Activated CD4-positive, alpha-beta T cell treated with anti-CD3 and anti-CD28 coated beads, Interleukin-2, amount 10 ng/mL, durations not matched to agents 24 days and 14 days (primary cell): ENCODE results near the gene GOT1. TPM values are rescaled to one million over a fixed set of nuclear protein-coding genes. Genes with fewer than 3 reads are reported as not detected.
A peak's percentile ranks its signal among the peaks of the same experiment; 100 is the strongest.

Experiments
- DNase-seq: peaks from one replicate; pipeline ENCODE4 v3.0.0; 2022
- H3K27ac Mint-ChIP-seq: one replicate; pipeline ENCODE4 v1.8.0; 2022; ENCODE audit warnings: mild to moderate bottlenecking, mixed read lengths
- H3K27me3 Mint-ChIP-seq: one replicate; pipeline ENCODE4 v1.8.0; 2022; ENCODE audit warnings: mixed read lengths
- H3K36me3 Mint-ChIP-seq: one replicate; pipeline ENCODE4 v1.8.0; 2022; ENCODE audit warnings: low read depth, mild to moderate bottlenecking, mixed read lengths
- H3K4me1 Mint-ChIP-seq: one replicate; pipeline ENCODE4 v1.8.0; 2021; ENCODE audit warnings: mixed read lengths
- H3K4me3 Mint-ChIP-seq: one replicate; pipeline ENCODE4 v1.8.0; 2022; ENCODE audit warnings: mild to moderate bottlenecking, moderate library complexity, mixed read lengths
- H3K9me3 Mint-ChIP-seq: one replicate; pipeline ENCODE4 v1.8.0; 2021; ENCODE audit warnings: mixed read lengths
- intact Hi-C: fragments of 100-400 bp; cut with micrococcal nuclease; formaldehyde crosslinking; loops from one replicate; pipeline ENCODE4 v1.15.1; 2023
- total RNA-seq: library from RNA; stranded (reverse); gene quantifications from 2 replicates; pipeline ENCODE4 v1.2.3, GENCODE V29; 2022

The GOT1 gene
- total RNA-seq, 1 donor from 2014 or later = 37.2 TPM

DNA sequence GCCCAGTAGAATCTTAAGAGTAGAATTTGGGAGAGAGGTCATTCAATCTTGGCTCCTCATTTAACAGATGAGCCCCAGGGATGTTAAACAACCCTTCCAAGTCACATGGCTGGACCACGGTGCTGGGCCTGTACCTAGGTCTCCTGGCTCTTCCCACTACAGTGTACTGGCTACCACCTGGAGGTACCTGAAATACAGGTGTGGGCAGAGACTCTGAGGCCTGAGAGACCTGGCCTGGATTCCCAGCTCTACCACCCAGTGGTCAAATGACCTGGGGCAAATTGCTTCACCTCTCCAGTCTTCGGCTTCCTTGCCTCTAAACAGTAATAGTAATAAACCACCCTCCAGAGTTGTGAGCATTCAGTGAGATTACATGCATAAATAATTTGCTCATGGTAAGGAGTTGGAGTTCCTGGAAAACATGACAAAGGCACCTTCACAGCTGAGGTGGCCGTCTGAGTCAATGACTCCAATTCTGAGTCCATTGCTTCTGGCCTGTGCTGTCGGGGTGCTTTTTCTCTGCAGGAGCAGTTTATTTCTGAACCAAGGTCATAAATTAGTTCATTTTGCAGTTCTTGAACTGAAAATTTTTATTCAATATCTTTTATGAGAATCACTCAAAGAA is 2.7 kb downstream of the GOT1 start:
- Mint-ChIP-seq H3K4me3 (no peak overlapping the region), H3K9me3 (no peaks in the 10 kb centered on the region), H3K4me1 (peaks cover 24% of the 10 kb centered on the region), H3K36me3 (peaks cover 8% of the 10 kb centered on the region), H3K27me3 (no peaks in the 10 kb centered on the region), H3K27ac (no peak overlapping the region)
- intact Hi-C loops = no loop called here
- no peak for DNase-seq

GRCh38 chr10:99426689-99427088 is 3.7 kb downstream of the GOT1 start:
- no peak for DNase-seq
- H3K9me3 Mint-ChIP-seq = no peaks in the 10 kb centered on the region
- peaks cover 19% of the 10 kb centered on the region for H3K4me1 Mint-ChIP-seq
- H3K36me3 Mint-ChIP-seq = peaks cover 5% of the 10 kb centered on the region
- intact Hi-C loops = no loop called here
- H3K27ac Mint-ChIP-seq = no peak overlapping the region
- H3K27me3 Mint-ChIP-seq = no peaks in the 10 kb centered on the region
- H3K4me3 Mint-ChIP-seq = no peak overlapping the region

DNA sequence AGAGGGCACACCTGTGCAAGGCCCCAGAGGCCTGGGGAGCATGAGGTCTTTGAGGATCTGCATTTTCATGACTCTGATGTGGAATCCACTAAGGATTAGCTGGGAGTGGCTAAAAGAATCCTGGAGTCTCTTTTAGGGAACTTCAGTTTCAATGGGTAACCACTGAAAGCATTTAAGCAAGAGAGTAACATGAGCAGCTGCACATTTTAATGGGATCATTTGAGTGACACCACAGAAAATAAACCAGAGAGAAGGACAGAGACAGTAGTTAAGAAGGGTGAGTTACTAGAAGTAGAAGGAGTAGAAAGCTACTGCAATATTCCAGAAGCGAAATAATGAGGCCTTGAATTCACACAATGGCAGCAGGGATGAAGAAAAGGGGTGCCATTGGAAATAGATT is 5.2 kb downstream of the GOT1 start:
- Mint-ChIP-seq H3K36me3 (peaks cover 8% of the 10 kb centered on the region), H3K27me3 (no peaks in the 10 kb centered on the region), H3K9me3 (no peaks in the 10 kb centered on the region), H3K27ac (no peak overlapping the region), H3K4me3 (no peak overlapping the region), H3K4me1 (peaks cover 22% of the 10 kb centered on the region)
- DNase-seq = no peak
- intact Hi-C loops = no loop called here

- Mint-ChIP-seq H3K4me3 (no peak overlapping the region), H3K4me1 (peaks cover 20% of the 10 kb centered on the region), H3K9me3 (no peaks in the 10 kb centered on the region), H3K27me3 (no peaks in the 10 kb centered on the region), H3K27ac (no peak overlapping the region), H3K36me3 (peaks cover 13% of the 10 kb centered on the region)
- DNase-seq = no peak
- intact Hi-C loops = no loop called here
Observed at GRCh38 chr10:99424656-99425055, 5.8 kb downstream of the GOT1 start.

DNA sequence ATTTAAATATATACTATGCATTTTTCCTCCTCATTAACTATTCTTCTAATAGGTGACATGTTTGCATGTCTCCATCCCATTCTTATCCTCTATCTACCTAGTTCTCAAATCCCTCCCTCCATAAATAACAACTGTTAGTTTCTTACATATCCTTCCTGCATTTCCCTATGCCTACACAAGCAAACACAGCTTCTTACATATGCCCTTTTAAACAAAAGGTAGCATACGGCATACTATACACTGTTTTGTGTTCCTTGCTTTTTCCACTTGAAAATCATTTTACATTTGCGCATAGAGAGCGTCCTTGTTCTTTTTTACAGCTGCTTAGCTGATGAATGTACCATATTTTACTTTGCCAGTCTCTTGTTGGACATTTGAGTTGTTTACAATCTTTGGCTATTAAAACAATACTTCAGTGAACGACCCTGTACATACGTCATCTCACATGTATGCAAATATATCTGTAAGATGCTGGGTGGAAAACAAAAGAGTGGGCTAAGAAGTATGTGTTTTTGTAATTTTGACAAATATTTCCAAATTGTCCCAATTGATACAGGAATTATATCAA is 7.8 kb downstream of the GOT1 start:
- Mint-ChIP-seq H3K4me3 (no peak overlapping the region), H3K36me3 (peaks cover 28% of the 10 kb centered on the region), H3K4me1 (peaks cover 8% of the 10 kb centered on the region), H3K27ac (no peak overlapping the region), H3K9me3 (no peaks in the 10 kb centered on the region), H3K27me3 (no peaks in the 10 kb centered on the region)
- intact Hi-C loops = no loop called here
- DNase-seq = no peak

- H3K27ac Mint-ChIP-seq = no peak overlapping the region
- no peak overlapping the region for H3K4me3 Mint-ChIP-seq
- no peaks in the 10 kb centered on the region for H3K9me3 Mint-ChIP-seq
- H3K27me3 Mint-ChIP-seq = no peaks in the 10 kb centered on the region
- intact Hi-C loops = no loop called here
- peaks cover 34% of the 10 kb centered on the region for H3K36me3 Mint-ChIP-seq
- peaks cover 8% of the 10 kb centered on the region for H3K4me1 Mint-ChIP-seq
- no peak for DNase-seq
Observed at GRCh38 chr10:99421233-99421739, 9.1 kb downstream of the GOT1 start.

DNA sequence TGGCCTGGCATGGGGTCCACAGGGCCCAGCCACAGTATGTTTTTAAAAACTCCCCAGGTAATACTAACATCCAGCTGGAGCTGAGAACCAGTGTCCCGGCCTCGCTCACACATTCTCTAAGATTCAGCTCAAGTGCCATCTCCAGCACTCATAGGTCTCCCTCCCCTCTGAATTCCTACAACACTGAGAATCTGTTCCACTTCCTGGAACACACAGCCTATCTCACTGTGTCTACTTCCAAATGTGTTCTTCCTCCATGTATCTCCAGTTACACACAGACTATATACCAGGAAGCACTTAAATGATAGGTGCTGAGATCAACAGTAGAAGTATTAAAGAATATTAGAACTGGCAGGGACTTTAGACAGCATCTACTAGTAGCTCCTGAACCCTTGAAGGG is 10.7 kb downstream of the GOT1 start:
- no peaks in the 10 kb centered on the region for H3K9me3 Mint-ChIP-seq
- no peaks in the 10 kb centered on the region for H3K27me3 Mint-ChIP-seq
- no peak overlapping the region for H3K27ac Mint-ChIP-seq
- H3K4me1 Mint-ChIP-seq = peaks cover 10% of the 10 kb centered on the region
- no peak overlapping the region for H3K4me3 Mint-ChIP-seq
- no peak for DNase-seq
- H3K36me3 Mint-ChIP-seq = peaks cover 35% of the 10 kb centered on the region
- intact Hi-C loops = no loop called here

DNA sequence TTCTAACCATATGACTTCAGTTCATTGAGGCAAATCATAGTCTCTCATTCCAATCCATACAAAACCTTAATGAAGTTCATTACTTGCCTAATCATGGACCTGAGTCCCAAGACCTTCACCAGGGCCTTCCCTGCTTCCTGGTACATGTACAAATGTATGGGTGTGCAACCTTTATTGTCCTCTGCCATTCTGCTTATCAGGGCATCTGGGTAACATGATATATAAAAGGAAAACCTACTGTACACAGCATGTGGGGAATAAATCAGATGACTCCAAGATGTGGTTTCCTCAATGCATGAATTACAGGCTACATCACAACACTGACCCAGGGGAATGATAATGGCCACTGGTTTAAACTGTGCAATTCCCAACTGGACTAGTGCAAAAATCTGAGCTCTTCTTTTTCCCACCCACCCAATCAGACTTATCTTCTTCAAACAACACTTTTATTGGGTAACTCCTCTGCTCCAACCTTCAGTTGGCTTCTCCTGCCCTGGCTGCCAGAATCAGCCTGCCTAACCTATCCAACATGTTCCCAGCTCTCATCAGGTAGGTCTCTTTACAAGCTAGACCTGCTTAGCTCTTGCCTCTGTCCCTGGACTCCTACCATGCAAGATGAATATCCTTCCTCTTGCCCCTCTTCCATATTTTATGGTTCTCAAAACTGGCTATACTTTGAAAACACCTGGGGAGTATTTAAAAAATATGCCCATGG is 11.4 kb downstream of the GOT1 start:
- Mint-ChIP-seq H3K27ac (no peak overlapping the region), H3K36me3 (peaks cover 33% of the 10 kb centered on the region), H3K27me3 (no peaks in the 10 kb centered on the region), H3K9me3 (no peaks in the 10 kb centered on the region), H3K4me3 (no peak overlapping the region), H3K4me1 (peaks cover 14% of the 10 kb centered on the region)
- DNase-seq = no peak
- intact Hi-C loops = no loop called here

- Mint-ChIP-seq H3K9me3 (no peaks in the 10 kb centered on the region), H3K4me1 (peaks cover 11% of the 10 kb centered on the region), H3K36me3 (peaks cover 11% of the 10 kb centered on the region), H3K4me3 (no peak overlapping the region), H3K27me3 (no peaks in the 10 kb centered on the region), H3K27ac (peak overlapping the region; percentile 6)
- no peak for DNase-seq
- intact Hi-C loops = no loop called here
Observed at GRCh38 chr10:99412099-99412498, 18.3 kb downstream of the GOT1 start.

DNA sequence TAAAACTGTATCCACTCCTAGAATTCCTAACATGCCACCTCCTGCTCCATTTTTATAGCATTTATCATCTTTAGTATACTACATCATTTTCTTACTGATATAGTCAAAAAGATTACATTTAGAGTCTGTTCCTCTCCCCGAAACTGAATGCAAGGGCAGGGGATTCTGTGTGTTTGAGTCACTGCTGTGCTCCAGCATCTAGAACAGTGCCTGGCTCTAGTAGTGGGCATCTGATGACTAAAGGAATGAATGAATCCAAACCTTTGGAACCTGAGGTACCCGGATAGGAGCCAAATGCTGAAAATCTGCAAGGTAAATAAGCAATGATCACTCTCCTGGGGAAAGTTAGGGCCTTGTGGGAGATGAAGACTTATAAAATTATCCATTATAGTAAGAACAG is 18.9 kb downstream of the GOT1 start:
- H3K27ac Mint-ChIP-seq = no peak overlapping the region
- H3K9me3 Mint-ChIP-seq = no peaks in the 10 kb centered on the region
- intact Hi-C loops = no loop called here
- H3K36me3 Mint-ChIP-seq = peaks cover 11% of the 10 kb centered on the region
- DNase-seq = no peak
- no peak overlapping the region for H3K4me3 Mint-ChIP-seq
- peaks cover 11% of the 10 kb centered on the region for H3K4me1 Mint-ChIP-seq
- H3K27me3 Mint-ChIP-seq = no peaks in the 10 kb centered on the region

GRCh38 chr10:99410876-99411275 is 19.5 kb downstream of the GOT1 start:
- H3K27ac Mint-ChIP-seq = no peak overlapping the region
- no peak for DNase-seq
- peaks cover 9% of the 10 kb centered on the region for H3K4me1 Mint-ChIP-seq
- H3K36me3 Mint-ChIP-seq = peaks cover 9% of the 10 kb centered on the region
- no peaks in the 10 kb centered on the region for H3K27me3 Mint-ChIP-seq
- no peaks in the 10 kb centered on the region for H3K9me3 Mint-ChIP-seq
- no peak overlapping the region for H3K4me3 Mint-ChIP-seq
- intact Hi-C loops = no loop called here

- Mint-ChIP-seq H3K9me3 (no peaks in the 10 kb centered on the region), H3K27ac (no peak overlapping the region), H3K27me3 (no peaks in the 10 kb centered on the region), H3K4me3 (no peak overlapping the region), H3K36me3 (peaks cover 10% of the 10 kb centered on the region), H3K4me1 (peaks cover 9% of the 10 kb centered on the region)
- intact Hi-C loops = no loop called here
- DNase-seq = no peak
Observed at GRCh38 chr10:99410146-99410545, 20.3 kb downstream of the GOT1 start.

- Mint-ChIP-seq H3K9me3 (no peaks in the 10 kb centered on the region), H3K4me1 (peaks cover 3% of the 10 kb centered on the region), H3K36me3 (peaks cover 22% of the 10 kb centered on the region), H3K27me3 (no peaks in the 10 kb centered on the region), H3K4me3 (no peak overlapping the region), H3K27ac (no peak overlapping the region)
- DNase-seq = no peak
- intact Hi-C loops = no loop called here
Observed at GRCh38 chr10:99406149-99406548, 24.3 kb downstream of the GOT1 start.

DNA sequence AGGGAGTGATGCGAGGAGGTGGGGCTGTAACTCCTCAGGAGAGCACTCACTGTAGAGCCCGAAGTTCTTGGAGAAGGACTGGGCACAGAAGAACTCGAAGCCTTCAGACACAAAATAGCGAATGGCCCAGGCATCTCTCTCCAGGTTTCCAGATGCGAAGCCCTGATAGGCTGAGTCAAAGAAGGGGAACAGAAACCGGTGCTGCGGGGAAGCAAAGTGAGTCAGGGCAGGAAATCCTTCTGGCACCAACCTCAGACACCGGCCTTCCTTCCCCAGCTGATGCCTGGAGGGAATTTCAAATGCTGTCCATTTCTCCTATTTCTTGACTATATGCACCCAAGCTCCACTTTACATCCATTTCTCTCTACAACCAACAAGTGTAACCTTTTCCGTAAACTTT is 26.8 kb downstream of the GOT1 start:
- intact Hi-C loops = no loop called here
- Mint-ChIP-seq H3K4me3 (no peak overlapping the region), H3K27me3 (no peaks in the 10 kb centered on the region), H3K27ac (no peak overlapping the region), H3K4me1 (no peaks in the 10 kb centered on the region), H3K36me3 (peaks cover 22% of the 10 kb centered on the region), H3K9me3 (no peaks in the 10 kb centered on the region)
- DNase-seq = no peak
